ENCODE measurements around the gene DDX56. TPM values are rescaled to one million over a fixed set of nuclear protein-coding genes. Genes with fewer than 3 reads are reported as not detected.

The DDX56 gene
- total and polyA plus RNA-seq, 2 donors from 2014 or later, result 62.0 to 83.6 TPM

DNA sequence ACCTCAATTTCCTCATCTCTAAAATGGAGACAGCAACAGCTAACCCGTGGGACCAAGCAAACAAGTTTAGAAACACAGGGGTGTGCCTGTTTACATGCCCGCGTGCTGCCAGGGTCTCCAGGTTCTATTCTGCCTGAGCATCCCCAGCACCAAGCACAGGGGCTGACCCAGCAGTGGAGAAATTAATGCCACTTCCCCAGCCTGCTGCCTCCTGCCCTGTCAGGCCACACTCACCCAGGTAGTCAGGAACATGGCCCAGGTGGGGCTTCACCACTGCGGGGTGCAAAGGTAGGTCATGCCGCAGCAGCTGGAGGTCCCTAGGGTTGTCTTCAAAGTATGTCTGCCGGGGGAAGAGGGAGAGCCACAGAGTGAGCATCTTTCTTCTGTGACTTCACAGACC lies 5.8 kb downstream of the DDX56 start:
- H3K36me3 ChIP-seq (ENCODE audit: control insufficient read depth in 2 of 3, insufficient read depth in 3 of 3, low read length in 3 of 3), result peaks cover 27 to 73% (median 61%) of the 10 kb centered on the region in 3 donors

DNA sequence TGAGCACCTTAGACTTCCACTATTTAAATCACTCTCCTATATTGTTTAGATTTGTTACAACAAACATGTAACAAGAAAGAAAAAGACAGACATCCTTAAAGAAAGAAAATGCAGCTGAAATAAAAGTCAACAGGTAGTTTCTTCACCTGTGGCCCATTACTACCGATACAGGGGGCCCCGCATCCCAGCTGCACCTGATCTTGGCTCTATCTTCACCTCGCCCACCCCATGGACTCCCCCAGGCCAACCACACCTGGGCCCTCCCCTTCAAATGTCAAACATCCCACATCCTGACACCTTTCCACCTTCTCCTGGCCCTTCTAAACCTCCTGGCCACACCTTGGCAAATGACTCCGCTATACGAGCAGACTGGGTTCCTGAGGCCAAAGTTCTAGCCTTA lies 7.0 kb downstream of the DDX56 start:
- no peak overlapping the region for H3K27ac ChIP-seq (ENCODE audit: low read depth in 2 of 2, low read length in 2 of 2)
- peaks cover 21 to 61% (median 50%) of the 10 kb centered on the region in 3 donors for H3K36me3 ChIP-seq (ENCODE audit: control insufficient read depth in 2 of 3, insufficient read depth in 3 of 3, low read length in 3 of 3)
- no peak for TF ChIP-seq CTCF (IDR thresholded peaks at IDR 0.05; ENCODE audit: borderline replicate concordance, extremely low read depth, insufficient read depth)
- H3K27me3 ChIP-seq (ENCODE audit: control insufficient read depth, insufficient read depth, low read length), result no peaks in the 10 kb centered on the region
- no peak overlapping the region for H3K9ac ChIP-seq (ENCODE audit: low read length in 3 of 3)
- FAIRE-seq (no peak), DNase-seq (no peak)
- intact Hi-C loops (cut with DNase I), result no loop called here
- no peak overlapping the region for H3K4me3 ChIP-seq (ENCODE audit: low read length in 3 of 3)
- no peaks in the 10 kb centered on the region for H3K9me3 ChIP-seq (ENCODE audit: control insufficient read depth in 2 of 3, insufficient read depth in 1 of 3, low read length in 3 of 3)
- peaks cover 0 to 14% (median 0%) of the 10 kb centered on the region in 3 donors for H3K4me1 ChIP-seq (ENCODE audit: control insufficient read depth in 2 of 3, insufficient read depth in 2 of 3, low read depth in 1 of 3, low read length in 3 of 3)

More for the DNA sequence above, 5.8 kb downstream of the DDX56 start:
- H3K4me1 ChIP-seq (ENCODE audit: control insufficient read depth in 2 of 3, insufficient read depth in 2 of 3, low read depth in 1 of 3, low read length in 3 of 3), result peaks cover 3 to 17% (median 7%) of the 10 kb centered on the region in 3 donors
- intact Hi-C loops (cut with DNase I), result no loop called here
- no peak for FAIRE-seq
- no peaks in the 10 kb centered on the region for H3K27me3 ChIP-seq (ENCODE audit: control insufficient read depth, insufficient read depth, low read length)
- no peak for DNase-seq
- no peak overlapping the region for H3K4me3 ChIP-seq (ENCODE audit: low read length in 3 of 3)
- H3K9me3 ChIP-seq (ENCODE audit: control insufficient read depth in 2 of 3, insufficient read depth in 1 of 3, low read length in 3 of 3), result no peaks in the 10 kb centered on the region
- TF ChIP-seq CTCF (IDR thresholded peaks at IDR 0.05; ENCODE audit: borderline replicate concordance, extremely low read depth, insufficient read depth), result no peak
- H3K27ac ChIP-seq (ENCODE audit: low read depth in 2 of 2, low read length in 2 of 2), result no peak overlapping the region
- H3K9ac ChIP-seq (ENCODE audit: low read length in 3 of 3), result no peak overlapping the region

DNA sequence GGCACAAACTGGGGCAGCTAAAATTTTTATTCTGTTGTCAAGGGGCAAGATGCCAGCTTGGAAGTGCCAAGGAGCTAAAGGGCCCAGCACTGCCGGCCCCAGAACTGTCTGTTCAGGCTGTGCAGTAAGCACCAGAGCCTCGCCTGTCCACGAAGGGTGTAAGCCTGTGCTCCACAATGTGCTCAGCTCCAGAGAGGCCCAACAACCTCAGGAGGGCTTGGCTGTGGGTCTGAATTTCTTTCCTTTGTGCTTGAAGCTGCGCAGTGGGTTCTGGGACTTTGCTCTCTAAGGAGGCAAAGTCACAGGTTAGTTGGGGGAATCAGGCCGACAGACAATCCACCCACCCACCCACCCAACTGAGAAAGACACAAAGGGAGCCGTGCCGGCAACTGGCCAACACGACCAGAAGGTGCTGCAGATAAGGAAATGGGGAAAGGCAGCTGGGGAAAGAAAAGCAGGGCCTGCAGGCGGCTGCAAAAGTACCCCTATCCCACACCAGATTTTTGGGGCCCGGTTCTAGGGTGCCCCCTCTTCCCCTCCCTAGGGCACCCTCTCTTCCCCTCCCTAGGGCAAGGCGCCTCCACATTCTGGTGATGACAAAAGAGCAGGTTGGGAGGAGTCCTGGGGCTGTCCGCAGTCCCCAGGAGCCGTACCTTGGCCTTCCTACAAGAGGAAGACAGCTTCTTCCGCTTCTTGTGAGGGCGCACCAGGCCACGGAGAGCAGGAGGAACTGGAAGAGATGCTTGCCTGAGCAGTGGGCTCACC lies 7.7 kb downstream of the DDX56 start:
- no peak for TF ChIP-seq CTCF (IDR thresholded peaks at IDR 0.05; ENCODE audit: borderline replicate concordance, extremely low read depth, insufficient read depth)
- intact Hi-C loops (cut with DNase I), result no loop called here
- no peak for FAIRE-seq

More for the DNA sequence above, 7.7 kb downstream of the DDX56 start:
- H3K27me3 ChIP-seq (ENCODE audit: control insufficient read depth, insufficient read depth, low read length), result no peaks in the 10 kb centered on the region
- no peaks in the 10 kb centered on the region for H3K9me3 ChIP-seq (ENCODE audit: control insufficient read depth in 2 of 3, insufficient read depth in 1 of 3, low read length in 3 of 3)
- no peak overlapping the region for H3K27ac ChIP-seq (ENCODE audit: low read depth in 2 of 2, low read length in 2 of 2)
- H3K4me3 ChIP-seq (ENCODE audit: low read length in 3 of 3), result no peak overlapping the region
- no peak for DNase-seq
- H3K36me3 ChIP-seq (ENCODE audit: control insufficient read depth in 2 of 3, insufficient read depth in 3 of 3, low read length in 3 of 3), result peaks cover 17 to 55% (median 45%) of the 10 kb centered on the region in 3 donors
- H3K9ac ChIP-seq (ENCODE audit: low read length in 3 of 3), result no peak overlapping the region
- H3K4me1 ChIP-seq (ENCODE audit: control insufficient read depth in 2 of 3, insufficient read depth in 2 of 3, low read depth in 1 of 3, low read length in 3 of 3), result peaks cover 0 to 15% (median 0%) of the 10 kb centered on the region in 3 donors

Data from kidney (tissue), 14 donors.